ENCODE measurements around the gene ATP10B. TPM values are rescaled to one million over a fixed set of nuclear protein-coding genes. Genes with fewer than 3 reads are reported as not detected.

The ATP10B gene
- total and polyA plus RNA-seq, 2 experiments from 2014 or later = 0.03 TPM; not detected in 1

- Histone ChIP-seq H3K9me3 (ENCODE audit: low read depth) (no peaks in the 10 kb centered on the region), H3K4me1 (ENCODE audit: low read depth) (peaks cover 5% of the 10 kb centered on the region), H3K36me3 (no peaks in the 10 kb centered on the region), H3K27me3 (no peaks in the 10 kb centered on the region), H3K4me3 (no peak overlapping the region), H3K27ac (no peak overlapping the region)
- TF ChIP-seq CTCF (IDR thresholded peaks at IDR 0.05; ENCODE audit: low read depth, low read length) = no peak
- peak in 1 of 2 donors; percentile 31 for DNase-seq (ENCODE audit: low read depth in 1 of 2, low spot score in 1 of 2)
Observed at GRCh38 chr5:160787240-160787639, 64.8 kb downstream of the ATP10B start.

- no peaks in the 10 kb centered on the region for H3K36me3 ChIP-seq
- H3K4me1 ChIP-seq (ENCODE audit: low read depth) = no peaks in the 10 kb centered on the region
- no peak for TF ChIP-seq CTCF (IDR thresholded peaks at IDR 0.05; ENCODE audit: low read depth, low read length)
- H3K27ac ChIP-seq = no peak overlapping the region
- H3K27me3 ChIP-seq = peaks cover 6% of the 10 kb centered on the region
- no peak overlapping the region for H3K4me3 ChIP-seq
- DNase-seq (ENCODE audit: low read depth in 1 of 2, low spot score in 1 of 2) = peak in 1 of 2 donors; percentile 17
- no peaks in the 10 kb centered on the region for H3K9me3 ChIP-seq (ENCODE audit: low read depth)
Observed at GRCh38 chr5:160774666-160775315, 77.2 kb downstream of the ATP10B start.

GRCh38 chr5:160773646-160774410 is 78.2 kb downstream of the ATP10B start:
- Histone ChIP-seq H3K27ac (no peak overlapping the region), H3K4me3 (no peak overlapping the region), H3K4me1 (ENCODE audit: low read depth) (no peaks in the 10 kb centered on the region), H3K9me3 (ENCODE audit: low read depth) (no peaks in the 10 kb centered on the region), H3K36me3 (no peaks in the 10 kb centered on the region), H3K27me3 (peaks cover 6% of the 10 kb centered on the region)
- DNase-seq (ENCODE audit: low read depth in 1 of 2, low spot score in 1 of 2) = no peak
- TF ChIP-seq CTCF (IDR thresholded peaks at IDR 0.05; ENCODE audit: low read depth, low read length) = no peak

GRCh38 chr5:160772854-160773253 is 79.2 kb downstream of the ATP10B start:
- no peak for DNase-seq (ENCODE audit: low read depth in 1 of 2, low spot score in 1 of 2)
- H3K27me3 ChIP-seq = peaks cover 6% of the 10 kb centered on the region
- no peak for TF ChIP-seq CTCF (IDR thresholded peaks at IDR 0.05; ENCODE audit: low read depth, low read length)
- H3K9me3 ChIP-seq (ENCODE audit: low read depth) = no peaks in the 10 kb centered on the region
- H3K27ac ChIP-seq = no peak overlapping the region
- H3K4me1 ChIP-seq (ENCODE audit: low read depth) = no peaks in the 10 kb centered on the region
- no peaks in the 10 kb centered on the region for H3K36me3 ChIP-seq
- no peak overlapping the region for H3K4me3 ChIP-seq

- Histone ChIP-seq H3K9me3 (ENCODE audit: low read depth) (no peaks in the 10 kb centered on the region), H3K4me3 (no peak overlapping the region), H3K4me1 (ENCODE audit: low read depth) (no peaks in the 10 kb centered on the region), H3K27ac (no peak overlapping the region), H3K36me3 (no peaks in the 10 kb centered on the region), H3K27me3 (no peaks in the 10 kb centered on the region)
- DNase-seq (ENCODE audit: low read depth in 1 of 2, low spot score in 1 of 2) = no peak
- no peak for TF ChIP-seq CTCF (IDR thresholded peaks at IDR 0.05; ENCODE audit: low read depth, low read length)
Observed at GRCh38 chr5:160770718-160771117, 81.3 kb downstream of the ATP10B start.

Measured in cardiac muscle cell (in vitro differentiated cells and primary cell).